HG02840 (cell line): ENCODE measurements around the gene CEP19.

ENCODE experiments used
- ATAC-seq: cut with Tn5 transposase; IDR thresholded peaks from one replicate; pipeline ENCODE4 v1.9.1; 2021; ENCODE audit warnings: mild to moderate bottlenecking, moderate library complexity, moderate number of reproducible peaks; ENCODE audit not compliant: unreplicated experiment, low FRiP score

Gene CEP19

GRCh38 chr3:196667056-196667825 lies 44.8 kb downstream of the CEP19 start:
- no peak for ATAC-seq

DNA sequence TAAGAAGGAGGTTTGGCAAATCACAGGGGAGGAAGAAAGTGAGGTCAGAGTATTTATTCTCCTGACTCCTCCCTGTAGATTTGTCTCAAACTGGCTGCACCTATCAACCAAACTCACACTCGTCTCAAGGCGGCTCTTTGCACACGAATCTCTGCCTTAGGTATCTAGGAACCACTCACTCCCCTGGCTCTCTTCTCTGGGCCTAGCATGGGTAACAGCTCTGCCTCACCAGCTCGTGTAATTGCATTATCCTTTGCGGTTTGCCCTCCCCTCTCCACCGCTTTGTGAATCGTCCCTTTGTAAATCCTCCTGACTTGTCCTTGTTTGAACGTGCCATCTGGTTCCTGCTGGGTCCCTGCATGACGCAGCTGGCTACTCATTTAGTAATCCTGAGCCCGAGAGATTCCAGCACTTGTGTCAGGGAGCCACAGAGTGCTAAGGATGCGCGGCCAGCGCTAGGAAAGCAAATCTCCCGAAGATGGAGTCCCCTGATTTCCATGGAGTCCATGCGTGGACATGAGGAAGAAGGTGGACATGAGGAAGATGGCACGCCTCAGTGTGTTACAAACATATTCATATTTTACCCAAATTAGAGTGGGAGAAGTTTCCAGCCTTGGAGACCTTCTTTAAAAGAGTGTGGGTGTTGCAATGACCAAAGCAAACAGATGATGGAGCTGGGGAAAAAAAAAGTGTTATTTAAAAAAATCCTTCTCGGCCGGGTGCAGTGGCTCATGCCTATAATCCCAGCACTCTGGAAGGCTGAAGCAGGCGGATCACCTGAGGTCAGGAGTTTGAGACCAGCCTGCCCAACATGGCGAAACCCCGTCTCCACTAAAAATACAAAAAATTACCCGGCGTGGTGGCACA lies 45.8 kb downstream of the CEP19 start:
- no peak for ATAC-seq

GRCh38 chr3:196662711-196663571 lies 49.1 kb downstream of the CEP19 start:
- no peak for ATAC-seq

DNA sequence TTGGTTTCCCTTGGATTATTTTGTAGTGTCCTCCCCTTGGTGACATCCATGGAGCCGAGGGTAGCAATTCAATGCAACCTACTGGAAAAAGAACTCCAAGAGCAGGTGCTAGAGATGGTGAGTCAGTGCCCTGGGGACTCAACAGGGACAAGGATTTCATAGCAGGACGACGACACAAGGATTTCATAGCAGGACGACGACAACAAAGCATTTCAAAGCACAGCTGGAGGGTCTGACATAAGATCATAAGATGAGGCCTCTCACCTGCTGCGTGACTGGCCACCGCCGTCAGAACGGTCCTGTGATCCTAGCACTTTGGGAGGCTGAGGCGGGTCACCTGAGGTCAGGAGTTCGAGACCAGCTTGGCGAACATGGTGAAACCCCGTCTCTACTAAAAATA lies 50.0 kb downstream of the CEP19 start:
- no peak for ATAC-seq

DNA sequence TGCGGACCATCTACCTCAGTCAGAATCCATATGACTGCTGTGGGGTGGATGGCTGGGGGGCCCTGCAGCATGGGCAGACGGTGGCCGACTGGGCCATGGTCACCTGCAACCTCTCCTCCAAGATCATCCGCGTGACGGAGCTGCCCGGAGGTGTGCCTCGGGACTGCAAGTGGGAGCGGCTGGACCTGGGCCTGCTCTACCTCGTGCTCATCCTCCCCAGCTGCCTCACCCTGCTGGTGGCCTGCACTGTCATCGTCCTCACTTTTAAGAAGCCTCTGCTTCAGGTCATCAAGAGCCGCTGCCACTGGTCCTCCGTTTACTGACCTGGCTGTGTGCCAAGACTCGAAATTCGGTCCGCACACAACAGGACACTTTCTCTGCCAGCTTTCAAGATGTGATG lies 50.6 kb downstream of the CEP19 start:
- no peak for ATAC-seq

DNA sequence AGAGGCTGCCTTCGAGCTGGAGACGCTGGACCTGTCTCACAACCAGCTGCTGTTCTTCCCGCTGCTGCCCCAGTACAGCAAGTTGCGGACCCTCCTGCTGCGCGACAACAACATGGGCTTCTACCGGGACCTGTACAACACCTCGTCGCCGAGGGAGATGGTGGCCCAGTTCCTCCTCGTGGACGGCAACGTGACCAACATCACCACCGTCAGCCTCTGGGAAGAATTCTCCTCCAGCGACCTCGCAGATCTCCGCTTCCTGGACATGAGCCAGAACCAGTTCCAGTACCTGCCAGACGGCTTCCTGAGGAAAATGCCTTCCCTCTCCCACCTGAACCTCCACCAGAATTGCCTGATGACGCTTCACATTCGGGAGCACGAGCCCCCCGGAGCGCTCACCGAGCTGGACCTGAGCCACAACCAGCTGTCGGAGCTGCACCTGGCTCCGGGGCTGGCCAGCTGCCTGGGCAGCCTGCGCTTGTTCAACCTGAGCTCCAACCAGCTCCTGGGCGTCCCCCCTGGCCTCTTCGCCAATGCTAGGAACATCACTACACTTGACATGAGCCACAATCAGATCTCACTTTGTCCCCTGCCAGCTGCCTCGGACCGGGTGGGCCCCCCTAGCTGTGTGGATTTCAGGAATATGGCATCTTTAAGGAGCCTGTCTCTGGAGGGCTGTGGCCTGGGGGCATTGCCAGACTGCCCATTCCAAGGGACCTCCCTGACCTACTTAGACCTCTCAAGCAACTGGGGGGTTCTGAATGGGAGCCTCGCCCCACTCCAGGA lies 51.5 kb downstream of the CEP19 start:
- ATAC-seq: no peak

- no peak for ATAC-seq
These were observed 52.1 kb downstream of the CEP19 start for GRCh38 chr3:196659901-196660351.
